Activated naive CD4-positive, alpha-beta T cell treated with anti-CD3 and anti-CD28 coated beads, Interleukin-2, amount 50 U/mL, for 72 hours (primary cell): ENCODE data around the gene ST6GALNAC1. TPM values are rescaled to one million over a fixed set of nuclear protein-coding genes. Genes with fewer than 3 reads are reported as not detected.
A peak's percentile ranks its signal among the peaks of the same experiment; 100 is the strongest.

Source experiments
- ATAC-seq, 2 donors: fragments of 150-1000 bp; cut with Tn5 transposase; 2 replicates each; pipeline ENCODE4 v1.10.0; 2021; ENCODE audit warnings: mild to moderate bottlenecking in 2 of 2, moderate library complexity in 2 of 2
- DNase-seq, 2 donors: peaks; one replicate each; pipeline ENCODE4 v3.0.0; 2021 to 2022; ENCODE audit warnings: low spot score in 2 of 2
- H3K27ac Mint-ChIP-seq, 2 donors: one replicate each; pipeline ENCODE4 v1.8.0; 2022; ENCODE audit warnings: mild to moderate bottlenecking in 2 of 2, mixed read lengths in 2 of 2
- H3K36me3 Mint-ChIP-seq, 2 donors: one replicate each; pipeline ENCODE4 v1.8.0; 2022; ENCODE audit warnings: mixed read lengths in 2 of 2
- H3K9me3 Mint-ChIP-seq, 2 donors: one replicate each; pipeline ENCODE4 v1.8.0; 2022; ENCODE audit warnings: mixed read lengths in 2 of 2
- total RNA-seq, 2 donors: library from RNA; stranded (reverse); gene quantifications; one replicate each; pipeline ENCODE4 v1.2.3, GENCODE V29; 2022

Gene ST6GALNAC1
- total RNA-seq, 2 donors from 2014 or later: 1.0 to 3.0 TPM

- no peak for ATAC-seq
- DNase-seq: no peak
- no peaks in the 10 kb centered on the region for H3K36me3 Mint-ChIP-seq
- H3K27ac Mint-ChIP-seq: no peak overlapping the region
- no peaks in the 10 kb centered on the region for H3K9me3 Mint-ChIP-seq
These were observed 35.7 kb upstream of the ST6GALNAC1 start for GRCh38 chr17:76679239-76679638.

- ATAC-seq (peak; percentile 23 to 47), DNase-seq (no peak)
These were observed 34.8 kb upstream of the ST6GALNAC1 start for GRCh38 chr17:76678330-76678729.

GRCh38 chr17:76677406-76677805 is 33.8 kb upstream of the ST6GALNAC1 start:
- no peak for DNase-seq
- H3K9me3 Mint-ChIP-seq: no peaks in the 10 kb centered on the region
- no peaks in the 10 kb centered on the region for H3K36me3 Mint-ChIP-seq
- ATAC-seq: no peak
- H3K27ac Mint-ChIP-seq: no peak overlapping the region

More at GRCh38 chr17:76678330-76678729, 34.8 kb upstream of the ST6GALNAC1 start:
- no peak overlapping the region for H3K27ac Mint-ChIP-seq
- no peaks in the 10 kb centered on the region for H3K9me3 Mint-ChIP-seq
- H3K36me3 Mint-ChIP-seq: no peaks in the 10 kb centered on the region

GRCh38 chr17:76676629-76677028 is 33.1 kb upstream of the ST6GALNAC1 start:
- Mint-ChIP-seq H3K27ac (no peak overlapping the region), H3K9me3 (no peaks in the 10 kb centered on the region), H3K36me3 (peaks cover 0 to 5% of the 10 kb centered on the region in 2 donors)
- ATAC-seq (no peak), DNase-seq (no peak)

- no peak for ATAC-seq
- H3K27ac Mint-ChIP-seq: no peak overlapping the region
- no peak for DNase-seq
- peaks cover 0 to 10% of the 10 kb centered on the region in 2 donors for H3K36me3 Mint-ChIP-seq
- peaks cover 0 to 4% of the 10 kb centered on the region in 2 donors for H3K9me3 Mint-ChIP-seq
These were observed 32.1 kb upstream of the ST6GALNAC1 start for GRCh38 chr17:76675648-76676047.

- H3K27ac Mint-ChIP-seq: no peak overlapping the region
- DNase-seq (no peak), ATAC-seq (no peak)
- peaks cover 0 to 6% of the 10 kb centered on the region in 2 donors for H3K9me3 Mint-ChIP-seq
- peaks cover 0 to 11% of the 10 kb centered on the region in 2 donors for H3K36me3 Mint-ChIP-seq
These were observed 31.0 kb upstream of the ST6GALNAC1 start for GRCh38 chr17:76674600-76674999.

- no peak for ATAC-seq
- Mint-ChIP-seq H3K36me3 (peaks cover 0 to 11% of the 10 kb centered on the region in 2 donors), H3K27ac (no peak overlapping the region), H3K9me3 (peaks cover 0 to 6% of the 10 kb centered on the region in 2 donors)
- no peak for DNase-seq
These were observed 30.2 kb upstream of the ST6GALNAC1 start for GRCh38 chr17:76673729-76674128.

GRCh38 chr17:76672892-76673291 is 29.3 kb upstream of the ST6GALNAC1 start:
- H3K27ac Mint-ChIP-seq: peak overlapping the region; percentile 62 to 96

GRCh38 chr17:76672270-76672851 is 28.8 kb upstream of the ST6GALNAC1 start:
- ATAC-seq (no peak), DNase-seq (no peak)
- peaks cover 0 to 11% of the 10 kb centered on the region in 2 donors for H3K36me3 Mint-ChIP-seq
- H3K27ac Mint-ChIP-seq: peak overlapping the region; percentile 95 to 96
- H3K9me3 Mint-ChIP-seq: peaks cover 0 to 6% of the 10 kb centered on the region in 2 donors

More at GRCh38 chr17:76672892-76673291, 29.3 kb upstream of the ST6GALNAC1 start:
- Mint-ChIP-seq H3K9me3 (peaks cover 0 to 6% of the 10 kb centered on the region in 2 donors), H3K36me3 (peaks cover 0 to 11% of the 10 kb centered on the region in 2 donors)
- no peak for DNase-seq
- no peak for ATAC-seq

- no peak for DNase-seq
- ATAC-seq: peak in 1 of 2 donors; percentile 1
- peak overlapping the region; percentile 95 to 96 for H3K27ac Mint-ChIP-seq
- H3K9me3 Mint-ChIP-seq: peaks cover 0 to 6% of the 10 kb centered on the region in 2 donors
- peaks cover 0 to 11% of the 10 kb centered on the region in 2 donors for H3K36me3 Mint-ChIP-seq
These were observed 28.3 kb upstream of the ST6GALNAC1 start for GRCh38 chr17:76671912-76672262.

GRCh38 chr17:76671123-76671911 is 27.8 kb upstream of the ST6GALNAC1 start:
- H3K27ac Mint-ChIP-seq: peak overlapping the region; percentile 95 to 96
- ATAC-seq: peak; percentile 98 to 99
- DNase-seq: peak; percentile 99 to 100
- H3K9me3 Mint-ChIP-seq: peaks cover 0 to 6% of the 10 kb centered on the region in 2 donors
- H3K36me3 Mint-ChIP-seq: peaks cover 0 to 11% of the 10 kb centered on the region in 2 donors

GRCh38 chr17:76670718-76671122 is 27.2 kb upstream of the ST6GALNAC1 start:
- DNase-seq (no peak), ATAC-seq (no peak)
- Mint-ChIP-seq H3K36me3 (peaks cover 0 to 11% of the 10 kb centered on the region in 2 donors), H3K27ac (peak overlapping the region; percentile 95 to 96), H3K9me3 (peaks cover 0 to 6% of the 10 kb centered on the region in 2 donors)

GRCh38 chr17:76670020-76670717 is 26.6 kb upstream of the ST6GALNAC1 start:
- no peak for ATAC-seq
- Mint-ChIP-seq H3K9me3 (peaks cover 0 to 6% of the 10 kb centered on the region in 2 donors), H3K36me3 (peaks cover 0 to 11% of the 10 kb centered on the region in 2 donors), H3K27ac (peak overlapping the region; percentile 95 to 96)
- no peak for DNase-seq

GRCh38 chr17:76667786-76668453 is 24.4 kb upstream of the ST6GALNAC1 start:
- peaks cover 0 to 6% of the 10 kb centered on the region in 2 donors for H3K9me3 Mint-ChIP-seq

GRCh38 chr17:76667491-76667755 is 23.9 kb upstream of the ST6GALNAC1 start:
- DNase-seq: no peak
- ATAC-seq: no peak
- H3K27ac Mint-ChIP-seq: peak overlapping the region in 1 of 2 donors; percentile 25
- H3K9me3 Mint-ChIP-seq: peaks cover 0 to 6% of the 10 kb centered on the region in 2 donors
- peaks cover 0 to 11% of the 10 kb centered on the region in 2 donors for H3K36me3 Mint-ChIP-seq

More at GRCh38 chr17:76667786-76668453, 24.4 kb upstream of the ST6GALNAC1 start:
- no peak overlapping the region for H3K27ac Mint-ChIP-seq
- ATAC-seq (no peak), DNase-seq (no peak)
- peaks cover 0 to 11% of the 10 kb centered on the region in 2 donors for H3K36me3 Mint-ChIP-seq

- DNase-seq (no peak), ATAC-seq (no peak)
- Mint-ChIP-seq H3K9me3 (no peaks in the 10 kb centered on the region), H3K36me3 (no peaks in the 10 kb centered on the region), H3K27ac (peak overlapping the region in 1 of 2 donors; percentile 40)
These were observed 17.1 kb upstream of the ST6GALNAC1 start for GRCh38 chr17:76660656-76661042.
